ENCODE results near the gene LEPROT.
"Not testable (repeated sequence)": the region's sequence is repeated elsewhere in the genome, so short reads cannot be mapped to it uniquely, and the experiment has no call there.

Gene LEPROT

DNA sequence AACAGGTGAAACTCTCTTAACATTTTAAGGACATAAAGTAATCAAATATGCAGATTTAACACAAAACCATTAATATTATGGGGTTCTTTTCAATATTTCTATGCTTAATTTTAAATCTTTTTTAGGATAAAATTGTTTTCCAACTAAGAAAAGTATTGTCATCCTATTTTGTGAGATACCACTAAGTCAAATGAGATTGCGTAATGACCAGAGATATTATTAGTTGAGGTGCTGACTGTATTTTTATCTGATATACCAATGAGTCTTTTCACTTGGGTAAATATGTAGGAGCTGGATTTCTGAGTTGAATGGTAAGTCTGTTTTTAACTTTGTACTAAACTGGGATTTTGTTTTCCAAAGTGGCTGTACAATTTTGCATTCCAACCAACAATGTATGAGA, 25.4 kb downstream of the LEPROT start:
- H3K27me3 ChIP-seq (ENCODE audit: control insufficient read depth in 5 of 5, insufficient read depth in 4 of 5, low read length in 5 of 5) = no peaks in the 10 kb centered on the region
- H3K4me3 ChIP-seq (ENCODE audit: low read depth in 1 of 5, low read length in 5 of 5) = no peak overlapping the region
- H3K36me3 ChIP-seq (ENCODE audit: control insufficient read depth in 5 of 5, insufficient read depth in 5 of 5, low read length in 5 of 5) = no peaks in the 10 kb centered on the region
- peaks cover 0 to 9% (median 7%) of the 10 kb centered on the region in 5 donors for H3K4me1 ChIP-seq (ENCODE audit: control insufficient read depth in 5 of 5, insufficient read depth in 5 of 5, low read length in 5 of 5)
- no peaks in the 10 kb centered on the region for H3K9me3 ChIP-seq (ENCODE audit: control insufficient read depth in 5 of 5, low read length in 5 of 5)
- no peak overlapping the region for H3K27ac ChIP-seq (ENCODE audit: low read depth, low read length)
- no peak overlapping the region for H3K9ac ChIP-seq (ENCODE audit: low read length in 5 of 5)

DNA sequence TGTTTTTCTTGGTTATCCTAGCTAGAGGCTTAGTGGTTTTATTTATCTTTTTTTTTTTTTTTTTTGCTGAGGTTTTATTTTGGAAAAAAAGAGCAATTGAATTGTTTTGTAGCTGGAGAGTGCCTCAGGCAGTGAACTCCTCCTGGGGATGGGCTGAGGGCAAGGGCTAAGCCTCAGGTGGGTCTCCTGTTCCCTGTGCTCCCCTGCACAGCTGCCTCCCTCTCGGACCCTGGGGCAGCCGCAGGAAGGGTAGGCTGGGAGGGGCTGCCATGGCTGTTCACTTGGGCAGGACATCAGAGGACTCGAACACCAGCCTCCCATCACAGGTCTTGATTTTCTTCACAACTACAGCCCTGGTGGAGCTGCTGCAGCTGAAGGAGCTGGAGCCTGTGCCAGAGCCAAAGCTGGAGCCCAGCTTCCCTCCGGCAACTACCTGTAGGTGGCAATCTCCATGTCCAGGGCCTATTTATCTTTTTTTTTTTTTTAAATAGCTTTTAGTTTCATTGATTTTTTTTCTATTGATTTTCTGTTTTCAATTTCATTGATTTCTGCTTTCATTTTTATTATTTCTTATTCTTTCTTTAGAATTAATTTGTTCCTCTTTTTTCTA, 28.9 kb downstream of the LEPROT start:
- no peaks in the 10 kb centered on the region for H3K4me1 ChIP-seq (ENCODE audit: control insufficient read depth in 5 of 5, insufficient read depth in 5 of 5, low read length in 5 of 5)
- H3K4me3 ChIP-seq (ENCODE audit: low read depth in 1 of 5, low read length in 5 of 5) = no peak overlapping the region
- H3K27me3 ChIP-seq (ENCODE audit: control insufficient read depth in 5 of 5, insufficient read depth in 4 of 5, low read length in 5 of 5) = no peaks in the 10 kb centered on the region
- H3K9me3 ChIP-seq (ENCODE audit: control insufficient read depth in 5 of 5, low read length in 5 of 5) = no peaks in the 10 kb centered on the region
- no peak overlapping the region for H3K27ac ChIP-seq (ENCODE audit: low read depth, low read length)
- no peak overlapping the region for H3K9ac ChIP-seq (ENCODE audit: low read length in 5 of 5)
- H3K36me3 ChIP-seq (ENCODE audit: control insufficient read depth in 5 of 5, insufficient read depth in 5 of 5, low read length in 5 of 5) = no peaks in the 10 kb centered on the region

DNA sequence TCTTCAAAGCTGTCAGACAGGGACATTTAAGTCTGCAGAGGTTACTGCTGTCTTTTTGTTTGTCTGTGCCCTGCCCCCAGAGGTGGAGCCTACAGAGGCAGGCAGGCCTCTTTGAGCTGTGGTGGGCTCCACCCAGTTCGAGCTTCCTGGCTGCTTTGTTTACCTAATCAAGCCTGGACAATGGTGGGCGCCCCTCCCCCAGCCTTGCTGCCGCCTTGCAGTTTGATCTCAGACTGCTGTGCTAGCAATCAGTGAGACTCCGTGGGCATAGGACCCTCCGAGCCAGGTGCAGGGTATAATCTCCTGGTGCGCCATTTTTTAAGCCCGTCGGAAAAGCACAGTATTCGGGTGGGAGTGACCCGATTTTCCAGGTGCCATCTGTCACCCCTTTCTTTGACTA, 35.2 kb downstream of the LEPROT start:
- H3K4me1 ChIP-seq (ENCODE audit: control insufficient read depth in 5 of 5, insufficient read depth in 5 of 5, low read length in 5 of 5); H3K27me3 ChIP-seq (ENCODE audit: control insufficient read depth in 5 of 5, insufficient read depth in 4 of 5, low read length in 5 of 5); H3K27ac ChIP-seq (ENCODE audit: low read depth, low read length); H3K9ac ChIP-seq (ENCODE audit: low read length in 5 of 5); H3K4me3 ChIP-seq (ENCODE audit: low read depth in 1 of 5, low read length in 5 of 5); H3K36me3 ChIP-seq (ENCODE audit: control insufficient read depth in 5 of 5, insufficient read depth in 5 of 5, low read length in 5 of 5); H3K9me3 ChIP-seq (ENCODE audit: control insufficient read depth in 5 of 5, low read length in 5 of 5): not testable (repeated sequence)

- Histone ChIP-seq H3K9ac (ENCODE audit: low read length in 5 of 5) (no peak overlapping the region), H3K9me3 (ENCODE audit: control insufficient read depth in 5 of 5, low read length in 5 of 5) (no peaks in the 10 kb centered on the region), H3K36me3 (ENCODE audit: control insufficient read depth in 5 of 5, insufficient read depth in 5 of 5, low read length in 5 of 5) (no peaks in the 10 kb centered on the region), H3K4me3 (ENCODE audit: low read depth in 1 of 5, low read length in 5 of 5) (no peak overlapping the region), H3K4me1 (ENCODE audit: control insufficient read depth in 5 of 5, insufficient read depth in 5 of 5, low read length in 5 of 5) (peaks cover 0 to 7% (median 4%) of the 10 kb centered on the region in 5 donors), H3K27ac (ENCODE audit: low read depth, low read length) (no peak overlapping the region), H3K27me3 (ENCODE audit: control insufficient read depth in 5 of 5, insufficient read depth in 4 of 5, low read length in 5 of 5) (no peaks in the 10 kb centered on the region)
These were observed 36.0 kb downstream of the LEPROT start for GRCh38 chr1:65456481-65456880.

DNA sequence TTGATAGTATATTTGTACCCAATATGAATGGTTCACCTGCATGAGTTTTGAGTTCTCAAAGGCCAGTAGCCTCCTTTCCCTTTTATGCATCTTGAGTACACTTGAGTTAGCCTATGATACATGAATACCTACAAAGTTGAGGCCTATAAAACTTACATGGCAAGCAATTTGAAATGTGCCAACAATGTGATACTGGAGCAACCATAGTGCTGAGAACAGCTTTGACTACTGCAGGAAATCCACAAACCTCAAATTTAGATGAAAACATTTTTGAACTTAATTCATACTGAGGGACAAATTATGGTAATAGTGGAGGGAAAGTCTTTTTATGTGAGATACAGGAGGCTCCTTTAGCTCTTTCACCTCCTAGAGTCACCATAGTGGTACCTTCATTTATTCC, 37.4 kb downstream of the LEPROT start:
- no peak overlapping the region for H3K9ac ChIP-seq (ENCODE audit: low read length in 5 of 5)
- H3K4me1 ChIP-seq (ENCODE audit: control insufficient read depth in 5 of 5, insufficient read depth in 5 of 5, low read length in 5 of 5) = peaks cover 0 to 7% (median 4%) of the 10 kb centered on the region in 5 donors
- H3K27me3 ChIP-seq (ENCODE audit: control insufficient read depth in 5 of 5, insufficient read depth in 4 of 5, low read length in 5 of 5) = no peaks in the 10 kb centered on the region
- H3K4me3 ChIP-seq (ENCODE audit: low read depth in 1 of 5, low read length in 5 of 5) = no peak overlapping the region
- no peak overlapping the region for H3K27ac ChIP-seq (ENCODE audit: low read depth, low read length)
- no peaks in the 10 kb centered on the region for H3K36me3 ChIP-seq (ENCODE audit: control insufficient read depth in 5 of 5, insufficient read depth in 5 of 5, low read length in 5 of 5)
- H3K9me3 ChIP-seq (ENCODE audit: control insufficient read depth in 5 of 5, low read length in 5 of 5) = no peaks in the 10 kb centered on the region

DNA sequence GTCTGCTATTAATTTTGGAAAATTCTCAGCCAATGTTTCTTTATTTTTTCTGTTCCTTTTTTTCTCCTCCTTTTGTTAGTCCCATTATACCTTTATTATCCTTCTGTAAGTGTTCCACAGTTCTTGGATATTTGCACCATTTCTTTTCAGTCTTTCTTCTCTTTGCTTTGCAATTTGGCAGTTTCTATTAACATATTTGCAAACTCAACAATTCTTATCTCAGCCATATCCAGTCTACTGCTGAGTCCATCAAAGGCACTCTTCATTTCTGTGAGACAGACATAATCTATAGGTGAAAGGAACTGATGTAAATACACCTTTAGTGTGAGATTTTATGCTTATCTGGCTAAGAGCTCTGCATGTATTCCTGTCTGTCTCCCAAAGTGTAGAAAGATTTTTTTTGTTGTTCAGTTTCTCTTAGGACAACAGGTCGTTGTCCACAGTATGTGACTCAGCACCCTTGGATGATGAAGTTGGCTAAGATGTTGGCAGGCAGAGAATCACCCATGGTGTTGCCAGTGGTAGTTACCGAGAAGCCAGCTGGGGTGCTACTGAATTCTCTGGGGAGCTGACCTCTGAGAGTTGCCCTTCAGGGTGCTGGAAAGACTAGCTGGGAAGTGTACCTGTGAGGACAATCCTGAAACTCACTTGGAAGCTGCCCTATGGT, 38.4 kb downstream of the LEPROT start:
- Histone ChIP-seq H3K4me1 (ENCODE audit: control insufficient read depth in 5 of 5, insufficient read depth in 5 of 5, low read length in 5 of 5) (peaks cover 0 to 7% (median 4%) of the 10 kb centered on the region in 5 donors), H3K27me3 (ENCODE audit: control insufficient read depth in 5 of 5, insufficient read depth in 4 of 5, low read length in 5 of 5) (no peaks in the 10 kb centered on the region), H3K4me3 (ENCODE audit: low read depth in 1 of 5, low read length in 5 of 5) (no peak overlapping the region), H3K27ac (ENCODE audit: low read depth, low read length) (no peak overlapping the region), H3K9ac (ENCODE audit: low read length in 5 of 5) (no peak overlapping the region), H3K9me3 (ENCODE audit: control insufficient read depth in 5 of 5, low read length in 5 of 5) (no peaks in the 10 kb centered on the region), H3K36me3 (ENCODE audit: control insufficient read depth in 5 of 5, insufficient read depth in 5 of 5, low read length in 5 of 5) (no peaks in the 10 kb centered on the region)

DNA sequence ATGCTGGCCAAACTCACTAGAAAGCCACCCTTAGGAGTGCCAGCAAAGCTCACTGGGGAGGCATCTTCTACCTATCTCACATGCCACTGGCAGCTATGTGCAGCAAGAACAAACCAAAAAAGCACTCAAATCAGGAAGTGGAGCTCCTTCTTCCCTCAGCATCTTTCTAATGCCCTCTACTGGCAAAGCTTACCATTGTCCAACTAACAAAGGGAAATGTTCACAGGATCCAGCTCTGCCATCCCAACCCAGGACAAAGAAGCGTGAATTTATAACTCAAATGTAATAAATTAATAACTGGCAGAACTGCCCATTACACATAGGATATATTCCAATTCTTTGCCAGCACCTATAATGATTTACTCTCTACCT, 38.9 kb downstream of the LEPROT start:
- Histone ChIP-seq H3K4me1 (ENCODE audit: control insufficient read depth in 5 of 5, insufficient read depth in 5 of 5, low read length in 5 of 5) (peaks cover 0 to 7% (median 4%) of the 10 kb centered on the region in 5 donors), H3K27ac (ENCODE audit: low read depth, low read length) (no peak overlapping the region), H3K4me3 (ENCODE audit: low read depth in 1 of 5, low read length in 5 of 5) (no peak overlapping the region), H3K9ac (ENCODE audit: low read length in 5 of 5) (no peak overlapping the region), H3K27me3 (ENCODE audit: control insufficient read depth in 5 of 5, insufficient read depth in 4 of 5, low read length in 5 of 5) (no peaks in the 10 kb centered on the region), H3K36me3 (ENCODE audit: control insufficient read depth in 5 of 5, insufficient read depth in 5 of 5, low read length in 5 of 5) (no peaks in the 10 kb centered on the region), H3K9me3 (ENCODE audit: control insufficient read depth in 5 of 5, low read length in 5 of 5) (no peaks in the 10 kb centered on the region)

GRCh38 chr1:65465837-65466236, 45.4 kb downstream of the LEPROT start:
- not testable (repeated sequence) for H3K4me3 ChIP-seq (ENCODE audit: low read depth in 1 of 5, low read length in 5 of 5); H3K27ac ChIP-seq (ENCODE audit: low read depth, low read length); H3K9me3 ChIP-seq (ENCODE audit: control insufficient read depth in 5 of 5, low read length in 5 of 5); H3K9ac ChIP-seq (ENCODE audit: low read length in 5 of 5); H3K27me3 ChIP-seq (ENCODE audit: control insufficient read depth in 5 of 5, insufficient read depth in 4 of 5, low read length in 5 of 5); H3K36me3 ChIP-seq (ENCODE audit: control insufficient read depth in 5 of 5, insufficient read depth in 5 of 5, low read length in 5 of 5)
- H3K4me1 ChIP-seq (ENCODE audit: control insufficient read depth in 5 of 5, insufficient read depth in 5 of 5, low read length in 5 of 5) = peaks cover 8 to 25% (median 20%) of the 10 kb centered on the region in 5 donors

DNA sequence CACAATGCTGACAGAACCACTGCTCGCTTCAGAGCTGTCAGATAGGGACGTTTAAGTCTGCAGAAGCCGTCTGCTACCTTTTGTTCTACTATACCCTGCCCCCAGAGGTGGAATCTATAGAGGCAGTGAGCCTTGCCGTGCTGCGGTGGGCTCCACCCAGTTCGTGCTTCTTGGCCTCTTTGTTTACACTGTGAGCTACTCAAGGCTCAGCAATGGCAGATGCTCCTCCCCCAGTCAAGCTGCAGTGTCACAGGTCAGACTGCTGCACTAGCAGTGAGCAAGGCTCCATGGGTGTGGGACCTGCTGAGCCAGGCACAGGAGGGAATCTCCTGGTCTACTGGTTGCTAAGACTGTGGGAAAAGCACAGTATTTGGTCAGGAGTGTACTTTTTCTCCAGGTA, 47.1 kb downstream of the LEPROT start:
- Histone ChIP-seq H3K36me3 (ENCODE audit: control insufficient read depth in 5 of 5, insufficient read depth in 5 of 5, low read length in 5 of 5) (no peaks in the 10 kb centered on the region), H3K9ac (ENCODE audit: low read length in 5 of 5) (no peak overlapping the region)

GRCh38 chr1:65469126-65469888, 48.8 kb downstream of the LEPROT start:
- H3K9ac ChIP-seq (ENCODE audit: low read length in 5 of 5) = peak overlapping the region in 1 of 5 donors; percentile 56
- no peaks in the 10 kb centered on the region for H3K36me3 ChIP-seq (ENCODE audit: control insufficient read depth in 5 of 5, insufficient read depth in 5 of 5, low read length in 5 of 5)
- no peak overlapping the region for H3K4me3 ChIP-seq (ENCODE audit: low read depth in 1 of 5, low read length in 5 of 5)
- no peaks in the 10 kb centered on the region for H3K27me3 ChIP-seq (ENCODE audit: control insufficient read depth in 5 of 5, insufficient read depth in 4 of 5, low read length in 5 of 5)
- no peaks in the 10 kb centered on the region for H3K9me3 ChIP-seq (ENCODE audit: control insufficient read depth in 5 of 5, low read length in 5 of 5)
- peaks cover 16 to 37% (median 34%) of the 10 kb centered on the region in 5 donors for H3K4me1 ChIP-seq (ENCODE audit: control insufficient read depth in 5 of 5, insufficient read depth in 5 of 5, low read length in 5 of 5)
- H3K27ac ChIP-seq (ENCODE audit: low read depth, low read length) = peak overlapping the region; percentile 93

More for the DNA sequence above, 47.1 kb downstream of the LEPROT start:
- Histone ChIP-seq H3K27me3 (ENCODE audit: control insufficient read depth in 5 of 5, insufficient read depth in 4 of 5, low read length in 5 of 5) (no peaks in the 10 kb centered on the region), H3K4me1 (ENCODE audit: control insufficient read depth in 5 of 5, insufficient read depth in 5 of 5, low read length in 5 of 5) (peaks cover 16 to 36% (median 31%) of the 10 kb centered on the region in 5 donors), H3K27ac (ENCODE audit: low read depth, low read length) (no peak overlapping the region), H3K9me3 (ENCODE audit: control insufficient read depth in 5 of 5, low read length in 5 of 5) (no peaks in the 10 kb centered on the region), H3K4me3 (ENCODE audit: low read depth in 1 of 5, low read length in 5 of 5) (no peak overlapping the region)

All from subcutaneous abdominal adipose tissue (tissue), 5 donors.